GM12878 (cell line): ENCODE data around the gene FOXD1. TPM values are rescaled to one million over a fixed set of nuclear protein-coding genes. Genes with fewer than 3 reads are reported as not detected.

ENCODE experiments used
- ATAC-seq: fragments of 200-7000 bp; cut with Tn5 transposase; 3 replicates; pipeline ENCODE4 v1.9.1; 2020; ENCODE audit warnings: mild to moderate bottlenecking, moderate library complexity
- BruUV-seq: library from RNA; stranded (reverse); fragments of 400-500 nt; replicated peaks from 2 replicates; lab custom pipeline; 2021; lab: Mats Ljungman, UMichigan
- CTCF ChIA-PET: fragments of 300-600 bp; sonication (Branson Sonifier 250); formaldehyde crosslinking; extraction: SDS; loops from one replicate; lab custom pipeline; 2021; ENCODE audit warnings: inconsistent platforms; lab: Yijun Ruan, JAX
- POLR2A ChIA-PET: fragments of 350-600 bp; formaldehyde crosslinking; extraction: SDS; loops from one replicate; lab custom pipeline; 2021; ENCODE audit warnings: inconsistent platforms; lab: Charles Lee
- RAD21 ChIA-PET: fragments of 300-600 bp; sonication (Branson Sonifier 250); formaldehyde crosslinking; loops from one replicate; lab custom pipeline; 2023; ENCODE audit warnings: antibody characterized with exemption; ENCODE audit not compliant: unreplicated experiment; lab: Charles Lee
- SMC1A ChIA-PET: fragments of 300-600 bp; sonication (Branson Sonifier 250); formaldehyde crosslinking; loops from one replicate; lab custom pipeline; 2023; ENCODE audit not compliant: unreplicated experiment, uncharacterized antibody; lab: Charles Lee
- DNase-seq: peaks from one replicate; pipeline ENCODE4 v3.0.0-alpha.2; 2011; ENCODE audit warnings: low read depth, low spot score
- FAIRE-seq: peaks from 3 replicates; lab custom pipeline; 2011; peaks lifted over from hg19 to GRCh38; lab: Jason Lieb, UNC
- H2AFZ ChIP-seq: 2 replicates; pipeline ENCODE4 v1.6.0; 2011; ENCODE audit warnings: low read depth, low read length, control low read depth; ENCODE audit not compliant: control insufficient read depth
- H3K27ac ChIP-seq: 2 replicates; pipeline ENCODE4 v1.5.1; 2011; ENCODE audit warnings: control low read depth; ENCODE audit not compliant: control insufficient read depth, insufficient read depth
- H3K27me3 ChIP-seq, 2 experiments: replicated peaks in 1 of 2; 2 replicates each; pipeline versions ENCODE4 v1.6.0 to v1.6.1; 2011; ENCODE audit warnings: low read length in 1 of 2; ENCODE audit not compliant: control insufficient read depth in 2 of 2, insufficient read depth in 2 of 2
- H3K36me3 ChIP-seq, 2 experiments: 2 replicates each; pipeline ENCODE4 v1.5.1; 2011; ENCODE audit warnings: low read length in 1 of 2; ENCODE audit not compliant: control insufficient read depth in 2 of 2, insufficient read depth in 2 of 2
- H3K4me1 ChIP-seq: 2 replicates; pipeline ENCODE4 v1.6.1; 2011; ENCODE audit warnings: mild to moderate bottlenecking, low read length, moderate library complexity, mixed read lengths; ENCODE audit not compliant: control insufficient read depth, insufficient read depth
- H3K4me2 ChIP-seq: 2 replicates; pipeline ENCODE4 v1.6.0; 2011; ENCODE audit warnings: control low read depth; ENCODE audit not compliant: control insufficient read depth, insufficient read depth
- H3K4me3 ChIP-seq: fragments of 200-600 bp; sonication (generic); 2 replicates; pipeline ENCODE4 v1.5.1; 2016
- H3K79me2 ChIP-seq: 2 replicates; pipeline ENCODE4 v1.6.0; 2011; ENCODE audit warnings: low read length; ENCODE audit not compliant: control insufficient read depth, insufficient read depth
- H3K9ac ChIP-seq: 2 replicates; pipeline ENCODE4 v1.8.0; 2011; ENCODE audit warnings: low read length, control low read depth, mixed read lengths; ENCODE audit not compliant: control insufficient read depth, insufficient read depth
- H3K9me3 ChIP-seq: replicated peaks from 3 replicates; pipeline ENCODE4 v1.5.1; 2011; ENCODE audit warnings: mild to moderate bottlenecking, low read length; ENCODE audit not compliant: control insufficient read depth, insufficient read depth
- H4K20me1 ChIP-seq: 2 replicates; pipeline ENCODE4 v1.6.0; 2011; ENCODE audit not compliant: control insufficient read depth, insufficient read depth
- BCL11A ChIP-seq: IDR thresholded peaks from 2 replicates; pipeline ENCODE4 v1.6.1; 2011; ENCODE audit warnings: low read depth, low read length
- CEBPB ChIP-seq, 2 experiments: fragments of 150-350 bp in 1 of 2; IDR thresholded peaks; 2 replicates each; pipeline ENCODE4 v1.6.1; 2012 to 2014; ENCODE audit warnings: low read depth in 2 of 2, low read length in 2 of 2, borderline replicate concordance in 1 of 2, inconsistent platforms in 1 of 2
- E2F8 ChIP-seq: fragments of 450-650 bp; IDR thresholded peaks from 2 replicates; pipeline ENCODE4 v1.6.1; 2018; ENCODE audit warnings: mild to moderate bottlenecking, low read depth, moderate library complexity; ENCODE audit not compliant: partially characterized antibody
- ETV6 ChIP-seq, 2 experiments: fragments of 450-650 bp in 1 of 2; IDR thresholded peaks in 1 of 2; conservative IDR thresholded peaks in 1 of 2; 2 replicates each; pipeline ENCODE4 v1.6.1; 2014; ENCODE audit warnings: antibody characterized with exemption in 1 of 2, borderline replicate concordance in 1 of 2, low read depth in 1 of 2, mild to moderate bottlenecking in 1 of 2, moderate library complexity in 1 of 2
- HCFC1 ChIP-seq: fragments of 150-350 bp; IDR thresholded peaks from 2 replicates; pipeline ENCODE4 v1.6.1; 2014; ENCODE audit warnings: low read length
- IKZF2 ChIP-seq, 2 experiments: fragments of 450-650 bp; IDR thresholded peaks; 2 replicates each; pipeline ENCODE4 v1.6.1; 2017; ENCODE audit warnings: mild to moderate bottlenecking in 2 of 2, moderate library complexity in 2 of 2
- MYC ChIP-seq: IDR thresholded peaks from 2 replicates; pipeline ENCODE4 v1.6.1; 2011; ENCODE audit warnings: mild to moderate bottlenecking, low read length, moderate library complexity, inconsistent platforms; ENCODE audit not compliant: insufficient read depth, insufficient replicate concordance, insufficient read length, severe bottlenecking
- NFIC ChIP-seq: IDR thresholded peaks from 2 replicates; pipeline ENCODE4 v1.6.1; 2012; ENCODE audit warnings: low read depth, mild to moderate bottlenecking, inconsistent platforms, low read length, moderate library complexity
- RB1 ChIP-seq: fragments of 450-650 bp; formaldehyde crosslinking; IDR thresholded peaks from 2 replicates; pipeline ENCODE4 v1.6.1; 2017; ENCODE audit warnings: mild to moderate bottlenecking, borderline replicate concordance
- RELB ChIP-seq: fragments of 450-650 bp; IDR thresholded peaks from 2 replicates; pipeline ENCODE4 v1.6.1; 2017; ENCODE audit warnings: low read depth, mild to moderate bottlenecking, moderate library complexity
- SPI1 ChIP-seq: IDR thresholded peaks from 2 replicates; pipeline ENCODE4 v1.6.1; 2011; ENCODE audit warnings: low read depth, mild to moderate bottlenecking, low read length, moderate library complexity, borderline replicate concordance; ENCODE audit not compliant: insufficient read depth
- SUZ12 ChIP-seq: fragments of 200-600 bp; sonication (generic); IDR thresholded peaks from one replicate; pipeline ENCODE4 v1.6.1; 2018; ENCODE audit warnings: antibody characterized with exemption, mild to moderate bottlenecking; ENCODE audit not compliant: unreplicated experiment
- TARDBP ChIP-seq: IDR thresholded peaks from 2 replicates; pipeline ENCODE4 v1.6.1; 2016; ENCODE audit warnings: borderline replicate concordance
- ZNF207 ChIP-seq: fragments of 450-650 bp; IDR thresholded peaks from 2 replicates; pipeline ENCODE4 v1.6.1; 2014; ENCODE audit warnings: antibody characterized with exemption, mild to moderate bottlenecking, borderline replicate concordance
- ZNF274 ChIP-seq: IDR thresholded peaks from one replicate; pipeline ENCODE4 v1.8.0; 2011; ENCODE audit not compliant: insufficient read length, insufficient read depth
- WGBS: methylation state at CpG from one replicate; pipeline ENCODE4 v1.1.6; 2016; ENCODE audit warnings: low lambda C conversion rate; ENCODE audit not compliant: insufficient replicate concordance, insufficient coverage; ENCODE audit errors: missing lambda C conversion rate; 5-methylcytosine and 5-hydroxymethylcytosine counted together
- in situ Hi-C: fragments of 300-500 bp; cut with MboI; formaldehyde crosslinking; loops from 9 replicates; pipeline ENCODE4 v1.14.3; 2018; ENCODE audit warnings: mixed read lengths
- intact Hi-C: fragments of 100-400 bp; cut with micrococcal nuclease; formaldehyde crosslinking; loops from one replicate; pipeline ENCODE4 v1.14.2; 2022; ENCODE audit not compliant: unreplicated experiment
- polyA plus RNA-seq, 11 experiments: library from polyadenylated mRNA; depleted of rRNA in 4 of 11; unstranded in 6 of 11; stranded (reverse) in 5 of 11; fragments of >200 nt; fragmentation: Nextera tagmentation in 4 of 11; fragmentation: Illumina TruSeq in 1 of 11; extraction: Ambion mirVana in 4 of 11; extraction: Trizol in 1 of 11; gene quantifications; 1 replicate in 1 of 11; 2 replicates in 10 of 11; pipeline versions ENCODE4 v1.2.1 to v1.2.3, GENCODE V29; 2011 to 2016; ENCODE audit warnings: inconsistent platforms in 2 of 11, missing spikeins in 2 of 11, low read depth in 1 of 11
- total RNA-seq, 4 experiments: library from RNA; depleted of rRNA in 3 of 4; stranded (reverse); fragments of >200 nt in 3 of 4; fragmentation: Illumina TruSeq in 1 of 4; extraction: Trizol in 1 of 4; gene quantifications; 2 replicates each; pipeline versions ENCODE4 v1.2.1 to v1.2.3, GENCODE V29; 2013 to 2021

FOXD1 gene
- total and polyA plus RNA-seq, 10 of the 15 experiments (the other 5 are each of a cell fraction or from before 2014, with no cell fraction given) = not detected

- TF ChIP-seq ZNF274 = no peak
- TF ChIP-seq TARDBP = no peak
- no peak for TF ChIP-seq NFIC
- no peak for TF ChIP-seq HCFC1
- TF ChIP-seq ETV6 (conservative IDR thresholded peaks at IDR 0.05 in 1 of 2, IDR thresholded peaks at IDR 0.05 in 1 of 2; ENCODE audit: borderline replicate concordance in 1 of 2, low read depth in 1 of 2) = no peak
- TF ChIP-seq SUZ12 = peak; percentile 79
- TF ChIP-seq, all 136 proteins: peak for 4
These were observed 781 bp downstream of the FOXD1 start (continued) for GRCh38 chr5:73447530-73448462.

- H2AFZ ChIP-seq = no peak overlapping the region
- ChIA-PET POLR2A (no interaction called here), RAD21 (no interaction called here), SMC1A (no interaction called here), CTCF (no interaction called here)
- intact Hi-C loops (loop anchor here (10.0 kb wide), 1 partner anchor 62 kb away; no protein-coding TSS in a partner anchor), in situ Hi-C loops (loop anchor here (10.0 kb wide), 1 partner anchor 362 kb away; no protein-coding TSS in a partner anchor)
- no peaks in the 10 kb centered on the region for H4K20me1 ChIP-seq
- H3K4me1 ChIP-seq = no peaks in the 10 kb centered on the region
- H3K9me3 ChIP-seq = peaks cover 2% of the 10 kb centered on the region; the same call in 2 of the 3 replicates
- H3K79me2 ChIP-seq = no peaks in the 10 kb centered on the region
- no peak for ATAC-seq
- no peak for DNase-seq
- H3K36me3 ChIP-seq = no peaks in the 10 kb centered on the region
- peaks cover 16 to 40% of the 10 kb centered on the region in 2 experiments for H3K27me3 ChIP-seq
- no peak for FAIRE-seq
- no peak overlapping the region for H3K9ac ChIP-seq
- no peak overlapping the region; the same call in 1 of the 2 replicates for H3K4me2 ChIP-seq
- no TSS peak for BruUV-seq
- H3K27ac ChIP-seq = no peak overlapping the region
- 65% methylated on average over 37 of the region's 119 CpGs for WGBS
- H3K4me3 ChIP-seq = no peak overlapping the region
- TF ChIP-seq BCL11A (no peak), CEBPB (IDR thresholded peaks at IDR 0.05; ENCODE audit: borderline replicate concordance in 1 of 2, low read depth in 2 of 2, low read length in 2 of 2) (no peak), E2F8 (no peak), RELB (no peak), ZNF207 (no peak), RB1 (no peak), SPI1 (no peak), IKZF2 (IDR thresholded peaks at IDR 0.05) (no peak), MYC (no peak)
These were observed 1.7 kb downstream of the FOXD1 start for GRCh38 chr5:73446631-73447529.
